ENCODE data around the gene RANGAP1. TPM values are rescaled to one million over a fixed set of nuclear protein-coding genes. Genes with fewer than 3 reads are reported as not detected.

The RANGAP1 gene
- total and polyA plus RNA-seq, 2 of the 13 experiments (the other 11 are each of a cell fraction or from before 2014, with no cell fraction given): 51.8 to 83.9 TPM

DNA sequence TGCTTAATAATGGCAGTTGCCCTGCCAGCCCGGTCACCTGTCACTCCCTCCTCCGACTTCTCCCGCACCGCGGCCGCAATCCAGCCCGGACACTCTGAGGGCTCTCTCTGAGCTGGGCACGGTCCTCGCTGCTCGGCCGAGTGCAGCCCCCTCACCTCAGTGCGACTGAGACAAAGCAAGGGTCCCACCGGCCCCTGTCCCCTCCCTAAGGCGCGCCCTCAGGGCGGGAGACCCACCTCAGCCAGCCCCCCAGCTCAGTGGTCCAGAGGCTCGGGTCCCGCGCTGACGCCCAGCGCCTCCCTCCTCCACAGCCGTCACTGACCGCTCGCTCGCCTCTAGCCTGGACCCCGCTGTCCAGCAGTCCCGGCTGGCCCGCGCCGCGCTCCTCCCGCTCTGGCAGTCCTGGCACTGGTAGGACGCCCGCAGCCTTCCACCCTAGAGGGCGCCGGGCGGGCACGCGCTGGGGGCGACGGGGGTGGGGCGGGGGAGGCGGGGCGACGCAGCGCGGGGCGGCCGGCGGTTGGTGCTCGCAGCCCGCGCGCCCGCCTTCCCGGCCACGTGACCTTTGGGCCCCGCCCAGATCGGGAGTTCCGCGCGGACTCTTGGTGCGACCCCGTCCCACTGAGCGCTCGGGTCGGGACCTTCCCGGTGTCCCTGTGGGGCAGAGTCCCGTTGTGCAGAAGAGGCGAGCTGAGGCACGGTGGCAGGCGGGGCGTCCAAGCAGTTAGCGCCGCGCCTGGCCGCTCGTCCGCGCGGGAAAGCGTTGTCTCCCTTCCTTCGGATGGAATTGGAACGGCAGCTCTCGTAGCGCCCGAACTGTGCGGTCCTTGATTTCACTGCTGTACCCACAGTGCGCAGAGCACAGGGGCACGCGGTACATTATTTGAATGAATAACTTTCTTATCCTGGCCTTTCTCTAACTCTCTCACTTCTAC lies 88.7 kb downstream of the RANGAP1 start (continued):
- TF ChIP-seq, protein P1, sequence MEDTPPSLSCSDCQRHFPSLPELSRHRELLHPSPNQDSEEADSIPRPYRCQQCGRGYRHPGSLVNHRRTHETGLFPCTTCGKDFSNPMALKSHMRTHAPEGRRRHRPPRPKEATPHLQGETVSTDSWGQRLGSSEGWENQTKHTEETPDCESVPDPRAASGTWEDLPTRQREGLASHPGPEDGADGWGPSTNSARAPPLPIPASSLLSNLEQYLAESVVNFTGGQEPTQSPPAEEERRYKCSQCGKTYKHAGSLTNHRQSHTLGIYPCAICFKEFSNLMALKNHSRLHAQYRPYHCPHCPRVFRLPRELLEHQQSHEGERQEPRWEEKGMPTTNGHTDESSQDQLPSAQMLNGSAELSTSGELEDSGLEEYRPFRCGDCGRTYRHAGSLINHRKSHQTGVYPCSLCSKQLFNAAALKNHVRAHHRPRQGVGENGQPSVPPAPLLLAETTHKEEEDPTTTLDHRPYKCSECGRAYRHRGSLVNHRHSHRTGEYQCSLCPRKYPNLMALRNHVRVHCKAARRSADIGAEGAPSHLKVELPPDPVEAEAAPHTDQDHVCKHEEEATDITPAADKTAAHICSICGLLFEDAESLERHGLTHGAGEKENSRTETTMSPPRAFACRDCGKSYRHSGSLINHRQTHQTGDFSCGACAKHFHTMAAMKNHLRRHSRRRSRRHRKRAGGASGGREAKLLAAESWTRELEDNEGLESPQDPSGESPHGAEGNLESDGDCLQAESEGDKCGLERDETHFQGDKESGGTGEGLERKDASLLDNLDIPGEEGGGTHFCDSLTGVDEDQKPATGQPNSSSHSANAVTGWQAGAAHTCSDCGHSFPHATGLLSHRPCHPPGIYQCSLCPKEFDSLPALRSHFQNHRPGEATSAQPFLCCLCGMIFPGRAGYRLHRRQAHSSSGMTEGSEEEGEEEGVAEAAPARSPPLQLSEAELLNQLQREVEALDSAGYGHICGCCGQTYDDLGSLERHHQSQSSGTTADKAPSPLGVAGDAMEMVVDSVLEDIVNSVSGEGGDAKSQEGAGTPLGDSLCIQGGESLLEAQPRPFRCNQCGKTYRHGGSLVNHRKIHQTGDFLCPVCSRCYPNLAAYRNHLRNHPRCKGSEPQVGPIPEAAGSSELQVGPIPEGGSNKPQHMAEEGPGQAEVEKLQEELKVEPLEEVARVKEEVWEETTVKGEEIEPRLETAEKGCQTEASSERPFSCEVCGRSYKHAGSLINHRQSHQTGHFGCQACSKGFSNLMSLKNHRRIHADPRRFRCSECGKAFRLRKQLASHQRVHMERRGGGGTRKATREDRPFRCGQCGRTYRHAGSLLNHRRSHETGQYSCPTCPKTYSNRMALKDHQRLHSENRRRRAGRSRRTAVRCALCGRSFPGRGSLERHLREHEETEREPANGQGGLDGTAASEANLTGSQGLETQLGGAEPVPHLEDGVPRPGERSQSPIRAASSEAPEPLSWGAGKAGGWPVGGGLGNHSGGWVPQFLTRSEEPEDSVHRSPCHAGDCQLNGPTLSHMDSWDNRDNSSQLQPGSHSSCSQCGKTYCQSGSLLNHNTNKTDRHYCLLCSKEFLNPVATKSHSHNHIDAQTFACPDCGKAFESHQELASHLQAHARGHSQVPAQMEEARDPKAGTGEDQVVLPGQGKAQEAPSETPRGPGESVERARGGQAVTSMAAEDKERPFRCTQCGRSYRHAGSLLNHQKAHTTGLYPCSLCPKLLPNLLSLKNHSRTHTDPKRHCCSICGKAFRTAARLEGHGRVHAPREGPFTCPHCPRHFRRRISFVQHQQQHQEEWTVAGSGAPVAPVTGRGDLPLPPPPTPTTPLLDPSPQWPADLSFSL (CRISPR knock-in tag; IDR thresholded peaks at IDR 0.05): no peak
- TF ChIP-seq NFYC (CRISPR knock-in tag; IDR thresholded peaks at IDR 0.05) (peak; percentile 69), FOSL1 (CRISPR knock-in tag; IDR thresholded peaks at IDR 0.05; ENCODE audit: borderline replicate concordance) (no peak), ZNF839 (CRISPR knock-in tag; IDR thresholded peaks at IDR 0.05; ENCODE audit: borderline replicate concordance) (no peak), NR1H2 (CRISPR knock-in tag; IDR thresholded peaks at IDR 0.05; ENCODE audit: borderline replicate concordance, low read depth) (no peak), ZNF724P (CRISPR knock-in tag; IDR thresholded peaks at IDR 0.05; ENCODE audit: borderline replicate concordance) (0 out of 2 replicates have a peak, but pooled peaks have one; percentile 27), ARHGAP35 (CRISPR knock-in tag; IDR thresholded peaks at IDR 0.05; ENCODE audit: borderline replicate concordance) (no peak), BRD4 (CRISPR knock-in tag; IDR thresholded peaks at IDR 0.05) (no peak)
- TF ChIP-seq, protein P2, sequence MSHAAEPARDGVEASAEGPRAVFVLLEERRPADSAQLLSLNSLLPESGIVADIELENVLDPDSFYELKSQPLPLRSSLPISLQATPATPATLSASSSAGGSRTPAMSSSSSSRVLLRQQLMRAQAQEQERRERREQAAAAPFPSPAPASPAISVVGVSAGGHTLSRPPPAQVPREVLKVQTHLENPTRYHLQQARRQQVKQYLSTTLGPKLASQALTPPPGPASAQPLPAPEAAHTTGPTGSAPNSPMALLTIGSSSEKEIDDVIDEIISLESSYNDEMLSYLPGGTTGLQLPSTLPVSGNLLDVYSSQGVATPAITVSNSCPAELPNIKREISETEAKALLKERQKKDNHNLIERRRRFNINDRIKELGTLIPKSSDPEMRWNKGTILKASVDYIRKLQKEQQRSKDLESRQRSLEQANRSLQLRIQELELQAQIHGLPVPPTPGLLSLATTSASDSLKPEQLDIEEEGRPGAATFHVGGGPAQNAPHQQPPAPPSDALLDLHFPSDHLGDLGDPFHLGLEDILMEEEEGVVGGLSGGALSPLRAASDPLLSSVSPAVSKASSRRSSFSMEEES (CRISPR knock-in tag; IDR thresholded peaks at IDR 0.05): peak; percentile 49; the same call in 1 of the 2 replicates
- TF ChIP-seq, protein P3, sequence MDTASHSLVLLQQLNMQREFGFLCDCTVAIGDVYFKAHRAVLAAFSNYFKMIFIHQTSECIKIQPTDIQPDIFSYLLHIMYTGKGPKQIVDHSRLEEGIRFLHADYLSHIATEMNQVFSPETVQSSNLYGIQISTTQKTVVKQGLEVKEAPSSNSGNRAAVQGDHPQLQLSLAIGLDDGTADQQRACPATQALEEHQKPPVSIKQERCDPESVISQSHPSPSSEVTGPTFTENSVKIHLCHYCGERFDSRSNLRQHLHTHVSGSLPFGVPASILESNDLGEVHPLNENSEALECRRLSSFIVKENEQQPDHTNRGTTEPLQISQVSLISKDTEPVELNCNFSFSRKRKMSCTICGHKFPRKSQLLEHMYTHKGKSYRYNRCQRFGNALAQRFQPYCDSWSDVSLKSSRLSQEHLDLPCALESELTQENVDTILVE (CRISPR knock-in tag; IDR thresholded peaks at IDR 0.05): no peak
- TF ChIP-seq, protein P4, sequence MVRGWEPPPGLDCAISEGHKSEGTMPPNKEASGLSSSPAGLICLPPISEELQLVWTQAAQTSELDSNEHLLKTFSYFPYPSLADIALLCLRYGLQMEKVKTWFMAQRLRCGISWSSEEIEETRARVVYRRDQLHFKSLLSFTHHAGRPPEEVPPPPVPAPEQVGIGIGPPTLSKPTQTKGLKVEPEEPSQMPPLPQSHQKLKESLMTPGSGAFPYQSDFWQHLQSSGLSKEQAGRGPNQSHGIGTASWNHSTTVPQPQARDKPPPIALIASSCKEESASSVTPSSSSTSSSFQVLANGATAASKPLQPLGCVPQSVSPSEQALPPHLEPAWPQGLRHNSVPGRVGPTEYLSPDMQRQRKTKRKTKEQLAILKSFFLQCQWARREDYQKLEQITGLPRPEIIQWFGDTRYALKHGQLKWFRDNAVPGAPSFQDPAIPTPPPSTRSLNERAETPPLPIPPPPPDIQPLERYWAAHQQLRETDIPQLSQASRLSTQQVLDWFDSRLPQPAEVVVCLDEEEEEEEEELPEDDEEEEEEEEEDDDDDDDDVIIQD (CRISPR knock-in tag; IDR thresholded peaks at IDR 0.05; ENCODE audit: low read depth): no peak
